SK-N-SH (cell line): ENCODE measurements around the gene CNIH2. TPM values are rescaled to one million over a fixed set of nuclear protein-coding genes. Genes with fewer than 3 reads are reported as not detected.

Source experiments
- CTCF ChIA-PET: fragments of 300-600, 350-600 bp; formaldehyde crosslinking; extraction: SDS; loops from one replicate; lab custom pipeline; 2021; lab: Yijun Ruan, JAX
- POLR2A ChIA-PET: fragments of 350-600 bp; sonication (Branson Sonifier 250); formaldehyde crosslinking; extraction: SDS; loops from one replicate; lab custom pipeline; 2020; ENCODE audit warnings: antibody characterized with exemption, inconsistent platforms; lab: Yijun Ruan, JAX
- DNase-seq: peaks from one replicate; pipeline ENCODE4 v3.0.0; 2012
- H2AFZ ChIP-seq: fragments of 200-600 bp; sonication (generic); 2 replicates; pipeline ENCODE4 v1.8.1; 2016; ENCODE audit warnings: antibody characterized with exemption, mild to moderate bottlenecking, low read depth
- H3F3A ChIP-seq: fragments of 200-600 bp; sonication (generic); replicated peaks from 2 replicates; pipeline ENCODE3; 2016; ENCODE audit warnings: antibody characterized with exemption, mild to moderate bottlenecking; ENCODE audit not compliant: insufficient read depth
- H3K27ac ChIP-seq, 2 experiments: fragments of 200-500 bp in 1 of 2; fragments of 200-600 bp in 1 of 2; sonication (Bioruptor generic) in 1 of 2; sonication (generic), shearing (Covaris generic) in 1 of 2; 2 replicates each; pipeline versions ENCODE4 v1.5.1 to v1.6.1; 2014 to 2016; ENCODE audit warnings: low read depth in 2 of 2, inconsistent platforms in 1 of 2, low read length in 1 of 2, mild to moderate bottlenecking in 1 of 2, mixed read lengths in 1 of 2
- H3K27me3 ChIP-seq: fragments of 200-600 bp; sonication (generic), shearing (Covaris generic); 2 replicates; pipeline ENCODE4 v1.6.1; 2016; ENCODE audit warnings: mixed run types; ENCODE audit not compliant: insufficient read depth
- H3K36me3 ChIP-seq, 2 experiments: fragments of 200-500 bp in 1 of 2; fragments of 200-600 bp in 1 of 2; sonication (Bioruptor generic) in 1 of 2; sonication (generic) in 1 of 2; replicated peaks in 1 of 2; 2 replicates each; pipeline versions ENCODE3 to v1.5.1; 2014 to 2016; ENCODE audit warnings: low read length in 1 of 2, mild to moderate bottlenecking in 1 of 2; ENCODE audit not compliant: insufficient read depth in 2 of 2, control insufficient read depth in 1 of 2
- H3K4me1 ChIP-seq, 2 experiments: fragments of 200-500 bp in 1 of 2; fragments of 200-600 bp in 1 of 2; sonication (Bioruptor generic) in 1 of 2; sonication (generic), shearing (Covaris generic) in 1 of 2; 2 replicates each; pipeline versions ENCODE4 v1.5.1 to v1.6.1; 2014 to 2016; ENCODE audit warnings: low read depth in 1 of 2, low read length in 1 of 2, mixed run types in 1 of 2; ENCODE audit not compliant: insufficient read depth in 2 of 2, control insufficient read depth in 1 of 2
- H3K4me2 ChIP-seq: fragments of 200-600 bp; sonication (generic), shearing (Covaris generic); 2 replicates; pipeline ENCODE4 v1.6.1; 2017; ENCODE audit warnings: mixed run types
- H3K4me3 ChIP-seq, 2 experiments: fragments of 200-500 bp in 1 of 2; fragments of 200-600 bp in 1 of 2; sonication (Bioruptor generic) in 1 of 2; sonication (generic), shearing (Covaris generic) in 1 of 2; 2 replicates each; pipeline versions ENCODE4 v1.5.1 to v1.8.1; 2014 to 2016; ENCODE audit warnings: low read depth in 2 of 2, inconsistent platforms in 1 of 2, low read length in 1 of 2, mild to moderate bottlenecking in 1 of 2, mixed read lengths in 1 of 2, moderate library complexity in 1 of 2
- H3K79me2 ChIP-seq: fragments of 200-600 bp; sonication (generic); 2 replicates; pipeline ENCODE4 v1.8.1; 2017; ENCODE audit warnings: mild to moderate bottlenecking; ENCODE audit not compliant: insufficient read depth
- H3K9ac ChIP-seq: fragments of 200-600 bp; sonication (generic); 2 replicates; pipeline ENCODE4 v1.6.1; 2017; ENCODE audit warnings: mixed run types
- H3K9me2 ChIP-seq: fragments of 200-600 bp; sonication (generic); 2 replicates; pipeline ENCODE4 v1.6.1; 2017; ENCODE audit warnings: mixed run types
- H3K9me3 ChIP-seq: fragments of 200-600 bp; sonication (generic); 2 replicates; pipeline ENCODE4 v1.6.1; 2017; ENCODE audit warnings: mixed run types, mild to moderate bottlenecking, moderate library complexity
- H4K20me1 ChIP-seq: fragments of 200-600 bp; sonication (generic); 2 replicates; pipeline ENCODE4 v1.6.1; 2017; ENCODE audit warnings: mild to moderate bottlenecking, mixed run types; ENCODE audit not compliant: insufficient read depth
- MEF2A ChIP-seq: IDR thresholded peaks from 2 replicates; pipeline ENCODE4 v1.4.0; 2012; ENCODE audit warnings: low read depth, borderline replicate concordance
- MXI1 ChIP-seq: IDR thresholded peaks from 2 replicates; pipeline ENCODE4 v1.6.1; 2012; ENCODE audit warnings: mild to moderate bottlenecking, low read depth, low read length, improper control_type of control experiment
- NRF1 ChIP-seq: IDR thresholded peaks from 2 replicates; pipeline ENCODE4 v1.6.1; 2012; ENCODE audit warnings: low read depth, mild to moderate bottlenecking, low read length
- POLR2AphosphoS5 ChIP-seq: IDR thresholded peaks from 2 replicates; pipeline ENCODE4 v1.6.1; 2012; ENCODE audit warnings: low read depth, low read length
- REST ChIP-seq: IDR thresholded peaks from 2 replicates; pipeline ENCODE4 v1.6.1; 2012; ENCODE audit warnings: mild to moderate bottlenecking, low read depth, low read length, moderate library complexity
- SMC3 ChIP-seq: IDR thresholded peaks from 2 replicates; pipeline ENCODE4 v1.6.1; 2012; ENCODE audit warnings: low read depth, low read length, improper control_type of control experiment
- TAF1 ChIP-seq: IDR thresholded peaks from 2 replicates; pipeline ENCODE4 v1.6.1; 2012; ENCODE audit warnings: low read depth, mild to moderate bottlenecking, low read length, moderate library complexity, borderline replicate concordance
- TCF12 ChIP-seq: IDR thresholded peaks from 2 replicates; pipeline ENCODE4 v1.4.0; 2012
- TEAD4 ChIP-seq: IDR thresholded peaks from 2 replicates; pipeline ENCODE4 v1.4.0; 2012; ENCODE audit warnings: mild to moderate bottlenecking, borderline replicate concordance; ENCODE audit not compliant: insufficient read depth
- ZBTB33 ChIP-seq: IDR thresholded peaks from 2 replicates; pipeline ENCODE4 v1.4.0; 2012; ENCODE audit warnings: low read depth, borderline replicate concordance
- WGBS: methylation state at CpG from one replicate; pipeline ENCODE4 v1.1.6; 2017; ENCODE audit warnings: low lambda C conversion rate; 5-methylcytosine and 5-hydroxymethylcytosine counted together
- polyA plus RNA-seq, 3 experiments: library from polyadenylated mRNA; depleted of rRNA; stranded (reverse); fragments of >200 nt; gene quantifications; 2 replicates each; pipeline ENCODE4 v1.2.3, GENCODE V29; 2012
- TF ChIP-seq, protein P1 (sequence below): fragments of 150-350 bp; IDR thresholded peaks from 2 replicates; pipeline ENCODE4 v1.6.1; 2016; ENCODE audit warnings: mild to moderate bottlenecking, low read depth, low read length
- TF ChIP-seq, protein P2 (sequence below): IDR thresholded peaks from 2 replicates; pipeline ENCODE4; 2012

Gene CNIH2
- polyA plus RNA-seq, 1 of the 3 experiments (the other 2 are of a cell fraction) = 11.8 TPM

DNA sequence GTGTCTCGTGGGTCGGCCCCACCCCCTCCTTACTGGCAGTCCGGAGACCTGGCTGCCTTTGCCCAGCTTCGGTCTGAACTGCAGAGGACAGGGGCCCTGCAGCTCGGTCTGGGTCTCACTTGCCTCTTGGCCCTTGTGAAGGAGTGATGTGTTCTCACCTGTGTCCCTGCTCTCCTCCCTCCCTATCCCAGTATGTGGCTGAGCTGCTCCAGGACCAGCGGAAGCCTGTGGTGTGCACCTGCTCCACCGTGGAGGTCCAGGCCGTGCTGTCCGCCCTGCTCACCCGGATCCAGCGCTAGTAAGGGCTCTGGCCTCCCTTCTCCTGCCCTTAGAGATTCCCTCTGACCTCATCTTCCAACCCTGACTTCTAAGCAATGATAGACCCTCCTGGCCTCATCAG lies 45.2 kb upstream of the CNIH2 start:
- Histone ChIP-seq H3K27ac (no peak overlapping the region), H3K4me2 (no peak overlapping the region), H3K9me2 (no peaks in the 10 kb centered on the region), H3K4me3 (no peak overlapping the region), H3K36me3 (peaks cover 23 to 80% of the 10 kb centered on the region in 2 experiments), H3F3A (no peaks in the 10 kb centered on the region), H3K79me2 (no peaks in the 10 kb centered on the region), H3K9me3 (no peaks in the 10 kb centered on the region), H3K27me3 (no peaks in the 10 kb centered on the region), H4K20me1 (no peaks in the 10 kb centered on the region), H3K9ac (no peak overlapping the region), H3K4me1 (no peaks in the 10 kb centered on the region), H2AFZ (no peak overlapping the region)
- ChIA-PET POLR2A (no interaction called here), CTCF (interaction anchor here (2.1 kb wide), 1 partner anchor 11 kb away, joined by 12 read pairs; no protein-coding TSS in a partner anchor)
- TF ChIP-seq REST (no peak), TAF1 (no peak), NRF1 (no peak), SMC3 (no peak), MXI1 (no peak), MEF2A (no peak), TEAD4 (no peak), POLR2AphosphoS5 (no peak), ZBTB33 (no peak), TCF12 (no peak)
- TF ChIP-seq, protein P1, sequence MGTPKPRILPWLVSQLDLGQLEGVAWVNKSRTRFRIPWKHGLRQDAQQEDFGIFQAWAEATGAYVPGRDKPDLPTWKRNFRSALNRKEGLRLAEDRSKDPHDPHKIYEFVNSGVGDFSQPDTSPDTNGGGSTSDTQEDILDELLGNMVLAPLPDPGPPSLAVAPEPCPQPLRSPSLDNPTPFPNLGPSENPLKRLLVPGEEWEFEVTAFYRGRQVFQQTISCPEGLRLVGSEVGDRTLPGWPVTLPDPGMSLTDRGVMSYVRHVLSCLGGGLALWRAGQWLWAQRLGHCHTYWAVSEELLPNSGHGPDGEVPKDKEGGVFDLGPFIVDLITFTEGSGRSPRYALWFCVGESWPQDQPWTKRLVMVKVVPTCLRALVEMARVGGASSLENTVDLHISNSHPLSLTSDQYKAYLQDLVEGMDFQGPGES = no peak
- TF ChIP-seq, protein P2, sequence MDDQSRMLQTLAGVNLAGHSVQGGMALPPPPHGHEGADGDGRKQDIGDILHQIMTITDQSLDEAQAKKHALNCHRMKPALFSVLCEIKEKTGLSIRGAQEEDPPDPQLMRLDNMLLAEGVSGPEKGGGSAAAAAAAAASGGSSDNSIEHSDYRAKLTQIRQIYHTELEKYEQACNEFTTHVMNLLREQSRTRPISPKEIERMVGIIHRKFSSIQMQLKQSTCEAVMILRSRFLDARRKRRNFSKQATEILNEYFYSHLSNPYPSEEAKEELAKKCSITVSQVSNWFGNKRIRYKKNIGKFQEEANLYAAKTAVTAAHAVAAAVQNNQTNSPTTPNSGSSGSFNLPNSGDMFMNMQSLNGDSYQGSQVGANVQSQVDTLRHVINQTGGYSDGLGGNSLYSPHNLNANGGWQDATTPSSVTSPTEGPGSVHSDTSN = no peak
- no peak for DNase-seq
- WGBS = 94% methylated on average over 8 of the region's 11 CpGs
